Middle frontal gyrus (tissue), 1 donor: Measurements from ENCODE around the gene CHI3L2.

Experiments
- DNase-seq: peaks from one replicate; pipeline ENCODE4 v3.0.0-alpha.2; 2015; ENCODE audit warnings: low spot score; ENCODE audit errors: extremely low spot score

Gene CHI3L2

GRCh38 chr1:111227434-111227833 lies at the start of gene CHI3L2:
Gene CHI3L2 (plus strand): TSS chr1:111227713. CDS start chr1:111227730, 17 bp downstream.
- no peak for DNase-seq

GRCh38 chr1:111179968-111180533 lies 47.5 kb upstream of the CHI3L2 start:
- DNase-seq, result no peak

- DNase-seq, result no peak
Measured at GRCh38 chr1:111182052-111182451, 45.5 kb upstream of the CHI3L2 start.

GRCh38 chr1:111183308-111184069 lies 44.0 kb upstream of the CHI3L2 start:
- no peak for DNase-seq

- no peak for DNase-seq
Measured at GRCh38 chr1:111184663-111185062, 42.9 kb upstream of the CHI3L2 start.

- no peak for DNase-seq
Measured at GRCh38 chr1:111190931-111191451, 36.5 kb upstream of the CHI3L2 start.

- no peak for DNase-seq
Measured at GRCh38 chr1:111191496-111191895, 36.0 kb upstream of the CHI3L2 start.

- no peak for DNase-seq
Measured at GRCh38 chr1:111192074-111192473, 35.4 kb upstream of the CHI3L2 start.

GRCh38 chr1:111192658-111193519 lies 34.6 kb upstream of the CHI3L2 start:
- no peak for DNase-seq

- no peak for DNase-seq
Measured at GRCh38 chr1:111193712-111194480, 33.6 kb upstream of the CHI3L2 start.

- no peak for DNase-seq
Measured at GRCh38 chr1:111195002-111195684, 32.4 kb upstream of the CHI3L2 start.

GRCh38 chr1:111196213-111196612 lies 31.3 kb upstream of the CHI3L2 start:
- DNase-seq, result no peak

- no peak for DNase-seq
Measured at GRCh38 chr1:111197598-111198284, 29.8 kb upstream of the CHI3L2 start.

- no peak for DNase-seq
Measured at GRCh38 chr1:111198836-111199235, 28.7 kb upstream of the CHI3L2 start.

GRCh38 chr1:111199329-111199728 lies 28.2 kb upstream of the CHI3L2 start:
- no peak for DNase-seq

GRCh38 chr1:111199881-111200801 lies 27.4 kb upstream of the CHI3L2 start, which contains the start of gene DENND2D:
Gene DENND2D (minus strand): TSS chr1:111200646. CDS start chr1:111200459, 187 bp downstream.
- no peak for DNase-seq

GRCh38 chr1:111200802-111201161 lies 26.7 kb upstream of the CHI3L2 start:
- DNase-seq, result no peak

- DNase-seq, result no peak
Measured at GRCh38 chr1:111201275-111202090, 26.0 kb upstream of the CHI3L2 start.
